HEK293 (cell line): ENCODE data around the gene SLC25A11.

Experiments
- FEZF1 ChIP-seq: fragments of 450-650 bp; formaldehyde crosslinking; IDR thresholded peaks from 2 replicates; pipeline ENCODE4 v1.5.1; 2016; ENCODE audit warnings: missing biosample characterization, missing genetic modification characterization
- KLF10 ChIP-seq: fragments of 450-650 bp; IDR thresholded peaks from 2 replicates; pipeline ENCODE4 v1.5.1; 2018; ENCODE audit warnings: missing biosample characterization, mild to moderate bottlenecking, missing genetic modification characterization
- OVOL3 ChIP-seq: fragments of 450-650 bp; formaldehyde crosslinking; IDR thresholded peaks from 2 replicates; pipeline ENCODE4 v1.5.1; 2016; ENCODE audit warnings: missing biosample characterization, missing genetic modification characterization
- ZBTB11 ChIP-seq: fragments of 450-650 bp; formaldehyde crosslinking; conservative IDR thresholded peaks from 2 replicates; pipeline ENCODE4 v1.5.1; 2016; ENCODE audit warnings: low read depth, missing biosample characterization, missing genetic modification characterization
- ZBTB17 ChIP-seq: fragments of 450-650 bp; formaldehyde crosslinking; IDR thresholded peaks from 2 replicates; pipeline ENCODE4 v1.5.1; 2016; ENCODE audit warnings: missing biosample characterization, missing genetic modification characterization
- ZBTB20 ChIP-seq: fragments of 450-650 bp; formaldehyde crosslinking; IDR thresholded peaks from 2 replicates; pipeline ENCODE4 v1.5.1; 2016; ENCODE audit warnings: missing biosample characterization, missing genetic modification characterization
- ZNF114 ChIP-seq: fragments of 450-650 bp; formaldehyde crosslinking; IDR thresholded peaks from 2 replicates; pipeline ENCODE4 v1.5.0; 2017; ENCODE audit warnings: missing biosample characterization, missing genetic modification characterization
- ZNF157 ChIP-seq: fragments of 450-650 bp; formaldehyde crosslinking; IDR thresholded peaks from 2 replicates; pipeline ENCODE4 v1.5.1; 2016; ENCODE audit warnings: missing biosample characterization, missing genetic modification characterization
- ZNF221 ChIP-seq: fragments of 450-650 bp; formaldehyde crosslinking; IDR thresholded peaks from 2 replicates; pipeline ENCODE4 v1.5.1; 2017; ENCODE audit warnings: missing biosample characterization, missing genetic modification characterization, borderline replicate concordance
- ZNF324 ChIP-seq: fragments of 450-650 bp; formaldehyde crosslinking; IDR thresholded peaks from 2 replicates; pipeline ENCODE4 v1.5.1; 2016; ENCODE audit warnings: missing biosample characterization, missing genetic modification characterization
- ZNF37A ChIP-seq: fragments of 450-650 bp; IDR thresholded peaks from 2 replicates; pipeline ENCODE4 v1.5.1; 2018; ENCODE audit warnings: missing biosample characterization, missing genetic modification characterization
- ZNF423 ChIP-seq: fragments of 450-650 bp; formaldehyde crosslinking; IDR thresholded peaks from 2 replicates; pipeline ENCODE4 v1.5.1; 2016; ENCODE audit warnings: missing biosample characterization, missing genetic modification characterization
- ZNF426 ChIP-seq: fragments of 450-650 bp; formaldehyde crosslinking; IDR thresholded peaks from 2 replicates; pipeline ENCODE4 v1.5.1; 2017; ENCODE audit warnings: missing biosample characterization, missing genetic modification characterization, mild to moderate bottlenecking, inconsistent platforms, moderate library complexity
- ZNF521 ChIP-seq: fragments of 450-650 bp; formaldehyde crosslinking; IDR thresholded peaks from 2 replicates; pipeline ENCODE4 v1.5.1; 2017; ENCODE audit warnings: missing biosample characterization, mild to moderate bottlenecking, missing genetic modification characterization
- ZNF555 ChIP-seq: fragments of 450-650 bp; formaldehyde crosslinking; conservative IDR thresholded peaks from 2 replicates; pipeline ENCODE4 v1.5.1; 2017; ENCODE audit warnings: missing biosample characterization, mild to moderate bottlenecking, missing genetic modification characterization, inconsistent platforms
- ZNF580 ChIP-seq: fragments of 450-650 bp; formaldehyde crosslinking; IDR thresholded peaks from 2 replicates; pipeline ENCODE4 v1.5.1; 2016; ENCODE audit warnings: missing biosample characterization, missing genetic modification characterization
- ZNF707 ChIP-seq: fragments of 450-650 bp; formaldehyde crosslinking; IDR thresholded peaks from 2 replicates; pipeline ENCODE4 v1.5.1; 2016; ENCODE audit warnings: missing biosample characterization, missing genetic modification characterization
- ZNF747 ChIP-seq: fragments of 450-650 bp; formaldehyde crosslinking; IDR thresholded peaks from 2 replicates; pipeline ENCODE4 v1.5.1; 2016; ENCODE audit warnings: missing biosample characterization, missing genetic modification characterization
- TF ChIP-seq, protein P1 (sequence below): fragments of 450-650 bp; formaldehyde crosslinking; IDR thresholded peaks from 2 replicates; pipeline ENCODE4 v1.5.1; 2016; ENCODE audit warnings: missing biosample characterization, missing genetic modification characterization
- TF ChIP-seq, protein P2 (sequence below): sonication (generic); formaldehyde crosslinking; IDR thresholded peaks from 2 replicates; pipeline ENCODE4 v1.8.1; 2022; ENCODE audit warnings: mild to moderate bottlenecking, moderate library complexity, missing genetic modification reagents
- TF ChIP-seq, protein P3 (sequence below): fragments of 450-650 bp; formaldehyde crosslinking; IDR thresholded peaks from 2 replicates; pipeline ENCODE4 v1.5.1; 2016; ENCODE audit warnings: missing biosample characterization, missing genetic modification characterization
- TF ChIP-seq, protein P4 (sequence below): fragments of 450-650 bp; formaldehyde crosslinking; IDR thresholded peaks from 2 replicates; pipeline ENCODE4 v1.5.1; 2016; ENCODE audit warnings: missing biosample characterization, missing genetic modification characterization
- TF ChIP-seq, protein P5 (sequence below): fragments of 450-650 bp; formaldehyde crosslinking; IDR thresholded peaks from 2 replicates; pipeline ENCODE4 v1.5.1; 2017; ENCODE audit warnings: missing biosample characterization, mild to moderate bottlenecking, missing genetic modification characterization, moderate library complexity
- TF ChIP-seq, protein P6 (sequence below): fragments of 450-650 bp; formaldehyde crosslinking; IDR thresholded peaks from 2 replicates; pipeline ENCODE4 v1.5.1; 2016; ENCODE audit warnings: missing biosample characterization, missing genetic modification characterization

SLC25A11 gene

GRCh38 chr17:4939796-4940554, at the start of gene SLC25A11, which contains the start of gene RNF167 (continued):
- TF ChIP-seq ZBTB17 (peak; percentile 76), ZNF221 (no peak), ZNF555 (tag by site-specific recombination) (no peak), ZBTB20 (tag by site-specific recombination) (no peak; the same call in 1 of the 2 replicates), FEZF1 (tag by site-specific recombination) (no peak), ZNF324 (tag by site-specific recombination) (peak; percentile 72; the same call in 1 of the 2 replicates), ZNF114 (tag by site-specific recombination) (no peak), ZNF521 (tag by site-specific recombination) (no peak), KLF10 (peak; percentile 53), ZNF707 (no peak), ZBTB11 (no peak), ZNF426 (tag by site-specific recombination) (no peak), ZNF580 (tag by site-specific recombination) (peak; percentile 98), ZNF747 (tag by site-specific recombination) (no peak), ZNF37A (tag by site-specific recombination) (no peak), OVOL3 (tag by site-specific recombination) (no peak), ZNF157 (tag by site-specific recombination) (no peak), ZNF423 (no peak)
- TF ChIP-seq, protein P1, sequence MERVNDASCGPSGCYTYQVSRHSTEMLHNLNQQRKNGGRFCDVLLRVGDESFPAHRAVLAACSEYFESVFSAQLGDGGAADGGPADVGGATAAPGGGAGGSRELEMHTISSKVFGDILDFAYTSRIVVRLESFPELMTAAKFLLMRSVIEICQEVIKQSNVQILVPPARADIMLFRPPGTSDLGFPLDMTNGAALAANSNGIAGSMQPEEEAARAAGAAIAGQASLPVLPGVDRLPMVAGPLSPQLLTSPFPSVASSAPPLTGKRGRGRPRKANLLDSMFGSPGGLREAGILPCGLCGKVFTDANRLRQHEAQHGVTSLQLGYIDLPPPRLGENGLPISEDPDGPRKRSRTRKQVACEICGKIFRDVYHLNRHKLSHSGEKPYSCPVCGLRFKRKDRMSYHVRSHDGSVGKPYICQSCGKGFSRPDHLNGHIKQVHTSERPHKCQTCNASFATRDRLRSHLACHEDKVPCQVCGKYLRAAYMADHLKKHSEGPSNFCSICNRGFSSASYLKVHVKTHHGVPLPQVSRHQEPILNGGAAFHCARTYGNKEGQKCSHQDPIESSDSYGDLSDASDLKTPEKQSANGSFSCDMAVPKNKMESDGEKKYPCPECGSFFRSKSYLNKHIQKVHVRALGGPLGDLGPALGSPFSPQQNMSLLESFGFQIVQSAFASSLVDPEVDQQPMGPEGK (tag by site-specific recombination) = no peak
- TF ChIP-seq, protein P2, sequence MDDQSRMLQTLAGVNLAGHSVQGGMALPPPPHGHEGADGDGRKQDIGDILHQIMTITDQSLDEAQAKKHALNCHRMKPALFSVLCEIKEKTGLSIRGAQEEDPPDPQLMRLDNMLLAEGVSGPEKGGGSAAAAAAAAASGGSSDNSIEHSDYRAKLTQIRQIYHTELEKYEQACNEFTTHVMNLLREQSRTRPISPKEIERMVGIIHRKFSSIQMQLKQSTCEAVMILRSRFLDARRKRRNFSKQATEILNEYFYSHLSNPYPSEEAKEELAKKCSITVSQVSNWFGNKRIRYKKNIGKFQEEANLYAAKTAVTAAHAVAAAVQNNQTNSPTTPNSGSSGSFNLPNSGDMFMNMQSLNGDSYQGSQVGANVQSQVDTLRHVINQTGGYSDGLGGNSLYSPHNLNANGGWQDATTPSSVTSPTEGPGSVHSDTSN (CRISPR knock-in tag) = peak; percentile 82; the same call in 1 of the 2 replicates
- TF ChIP-seq, protein P3, sequence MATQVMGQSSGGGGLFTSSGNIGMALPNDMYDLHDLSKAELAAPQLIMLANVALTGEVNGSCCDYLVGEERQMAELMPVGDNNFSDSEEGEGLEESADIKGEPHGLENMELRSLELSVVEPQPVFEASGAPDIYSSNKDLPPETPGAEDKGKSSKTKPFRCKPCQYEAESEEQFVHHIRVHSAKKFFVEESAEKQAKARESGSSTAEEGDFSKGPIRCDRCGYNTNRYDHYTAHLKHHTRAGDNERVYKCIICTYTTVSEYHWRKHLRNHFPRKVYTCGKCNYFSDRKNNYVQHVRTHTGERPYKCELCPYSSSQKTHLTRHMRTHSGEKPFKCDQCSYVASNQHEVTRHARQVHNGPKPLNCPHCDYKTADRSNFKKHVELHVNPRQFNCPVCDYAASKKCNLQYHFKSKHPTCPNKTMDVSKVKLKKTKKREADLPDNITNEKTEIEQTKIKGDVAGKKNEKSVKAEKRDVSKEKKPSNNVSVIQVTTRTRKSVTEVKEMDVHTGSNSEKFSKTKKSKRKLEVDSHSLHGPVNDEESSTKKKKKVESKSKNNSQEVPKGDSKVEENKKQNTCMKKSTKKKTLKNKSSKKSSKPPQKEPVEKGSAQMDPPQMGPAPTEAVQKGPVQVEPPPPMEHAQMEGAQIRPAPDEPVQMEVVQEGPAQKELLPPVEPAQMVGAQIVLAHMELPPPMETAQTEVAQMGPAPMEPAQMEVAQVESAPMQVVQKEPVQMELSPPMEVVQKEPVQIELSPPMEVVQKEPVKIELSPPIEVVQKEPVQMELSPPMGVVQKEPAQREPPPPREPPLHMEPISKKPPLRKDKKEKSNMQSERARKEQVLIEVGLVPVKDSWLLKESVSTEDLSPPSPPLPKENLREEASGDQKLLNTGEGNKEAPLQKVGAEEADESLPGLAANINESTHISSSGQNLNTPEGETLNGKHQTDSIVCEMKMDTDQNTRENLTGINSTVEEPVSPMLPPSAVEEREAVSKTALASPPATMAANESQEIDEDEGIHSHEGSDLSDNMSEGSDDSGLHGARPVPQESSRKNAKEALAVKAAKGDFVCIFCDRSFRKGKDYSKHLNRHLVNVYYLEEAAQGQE (tag by site-specific recombination) = no peak
- TF ChIP-seq, protein P4, sequence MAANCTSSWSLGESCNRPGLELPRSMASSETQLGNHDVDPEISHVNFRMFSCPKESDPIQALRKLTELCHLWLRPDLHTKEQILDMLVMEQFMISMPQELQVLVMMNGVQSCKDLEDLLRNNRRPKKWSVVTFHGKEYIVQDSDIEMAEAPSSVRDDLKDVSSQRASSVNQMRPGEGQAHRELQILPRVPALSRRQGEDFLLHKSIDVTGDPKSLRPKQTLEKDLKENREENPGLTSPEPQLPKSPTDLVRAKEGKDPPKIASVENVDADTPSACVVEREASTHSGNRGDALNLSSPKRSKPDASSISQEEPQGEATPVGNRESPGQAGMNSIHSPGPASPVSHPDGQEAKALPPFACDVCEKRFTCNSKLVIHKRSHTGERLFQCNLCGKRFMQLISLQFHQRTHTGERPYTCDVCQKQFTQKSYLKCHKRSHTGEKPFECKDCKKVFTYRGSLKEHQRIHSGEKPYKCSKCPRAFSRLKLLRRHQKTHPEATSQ (tag by site-specific recombination) = no peak
- TF ChIP-seq, protein P5, sequence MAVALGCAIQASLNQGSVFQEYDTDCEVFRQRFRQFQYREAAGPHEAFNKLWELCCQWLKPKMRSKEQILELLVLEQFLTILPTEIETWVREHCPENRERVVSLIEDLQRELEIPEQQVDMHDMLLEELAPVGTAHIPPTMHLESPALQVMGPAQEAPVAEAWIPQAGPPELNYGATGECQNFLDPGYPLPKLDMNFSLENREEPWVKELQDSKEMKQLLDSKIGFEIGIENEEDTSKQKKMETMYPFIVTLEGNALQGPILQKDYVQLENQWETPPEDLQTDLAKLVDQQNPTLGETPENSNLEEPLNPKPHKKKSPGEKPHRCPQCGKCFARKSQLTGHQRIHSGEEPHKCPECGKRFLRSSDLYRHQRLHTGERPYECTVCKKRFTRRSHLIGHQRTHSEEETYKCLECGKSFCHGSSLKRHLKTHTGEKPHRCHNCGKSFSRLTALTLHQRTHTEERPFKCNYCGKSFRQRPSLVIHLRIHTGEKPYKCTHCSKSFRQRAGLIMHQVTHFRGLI (tag by site-specific recombination) = 0 out of 2 replicates have a peak, but pooled peaks have one; percentile 13
- TF ChIP-seq, protein P6, sequence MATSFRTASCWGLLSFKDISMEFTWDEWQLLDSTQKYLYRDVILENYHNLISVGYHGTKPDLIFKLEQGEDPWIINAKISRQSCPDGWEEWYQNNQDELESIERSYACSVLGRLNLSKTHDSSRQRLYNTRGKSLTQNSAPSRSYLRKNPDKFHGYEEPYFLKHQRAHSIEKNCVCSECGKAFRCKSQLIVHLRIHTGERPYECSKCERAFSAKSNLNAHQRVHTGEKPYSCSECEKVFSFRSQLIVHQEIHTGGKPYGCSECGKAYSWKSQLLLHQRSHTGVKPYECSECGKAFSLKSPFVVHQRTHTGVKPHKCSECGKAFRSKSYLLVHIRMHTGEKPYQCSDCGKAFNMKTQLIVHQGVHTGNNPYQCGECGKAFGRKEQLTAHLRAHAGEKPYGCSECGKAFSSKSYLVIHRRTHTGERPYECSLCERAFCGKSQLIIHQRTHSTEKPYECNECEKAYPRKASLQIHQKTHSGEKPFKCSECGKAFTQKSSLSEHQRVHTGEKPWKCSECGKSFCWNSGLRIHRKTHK (tag by site-specific recombination) = no peak
